GM21515 (cell line): Measurements from ENCODE around the gene TBCE.

Experiments
- ATAC-seq: cut with Tn5 transposase; IDR thresholded peaks from one replicate; pipeline ENCODE4 v1.9.1; 2021; ENCODE audit not compliant: unreplicated experiment

TBCE gene

GRCh38 chr1:235409042-235409820 lies 42.0 kb downstream of the TBCE start:
- ATAC-seq, result no peak

- no peak for ATAC-seq
Observed at GRCh38 chr1:235410467-235410866, 43.2 kb downstream of the TBCE start.

GRCh38 chr1:235411489-235412486 lies 44.6 kb downstream of the TBCE start:
- ATAC-seq, result no peak

- peak; percentile 52 for ATAC-seq
Observed at GRCh38 chr1:235415008-235415904, 48.0 kb downstream of the TBCE start.

GRCh38 chr1:235416662-235417049 lies 49.4 kb downstream of the TBCE start:
- ATAC-seq, result no peak

GRCh38 chr1:235417086-235417697 lies 50.0 kb downstream of the TBCE start:
- no peak for ATAC-seq

- no peak for ATAC-seq
Observed at GRCh38 chr1:235421751-235422150, 54.5 kb downstream of the TBCE start.

- no peak for ATAC-seq
Observed at GRCh38 chr1:235423214-235423652, 56.0 kb downstream of the TBCE start.

- ATAC-seq, result no peak
Observed at GRCh38 chr1:235424092-235424491, 56.9 kb downstream of the TBCE start.

- no peak for ATAC-seq
Observed at GRCh38 chr1:235425357-235425756, 58.1 kb downstream of the TBCE start.

- ATAC-seq, result no peak
Observed at GRCh38 chr1:235426143-235426542, 58.9 kb downstream of the TBCE start.

- no peak for ATAC-seq
Observed at GRCh38 chr1:235426680-235427079, 59.5 kb downstream of the TBCE start.

GRCh38 chr1:235427447-235427846 lies 60.2 kb downstream of the TBCE start:
- ATAC-seq, result no peak

- no peak for ATAC-seq
Observed at GRCh38 chr1:235429143-235429542, 61.9 kb downstream of the TBCE start.

- no peak for ATAC-seq
Observed at GRCh38 chr1:235430991-235431390, 63.8 kb downstream of the TBCE start.

- ATAC-seq, result no peak
Observed at GRCh38 chr1:235434001-235434400, 66.8 kb downstream of the TBCE start.

GRCh38 chr1:235441159-235441685 lies 74.0 kb downstream of the TBCE start:
- ATAC-seq, result no peak

GRCh38 chr1:235442788-235443429 lies 75.7 kb downstream of the TBCE start:
- no peak for ATAC-seq

GRCh38 chr1:235448616-235449015 lies 81.4 kb downstream of the TBCE start:
- ATAC-seq, result no peak

GRCh38 chr1:235450433-235450832 lies 83.2 kb downstream of the TBCE start:
- ATAC-seq, result no peak
